Measurements from ENCODE around the gene KLHL29.

The KLHL29 gene

DNA sequence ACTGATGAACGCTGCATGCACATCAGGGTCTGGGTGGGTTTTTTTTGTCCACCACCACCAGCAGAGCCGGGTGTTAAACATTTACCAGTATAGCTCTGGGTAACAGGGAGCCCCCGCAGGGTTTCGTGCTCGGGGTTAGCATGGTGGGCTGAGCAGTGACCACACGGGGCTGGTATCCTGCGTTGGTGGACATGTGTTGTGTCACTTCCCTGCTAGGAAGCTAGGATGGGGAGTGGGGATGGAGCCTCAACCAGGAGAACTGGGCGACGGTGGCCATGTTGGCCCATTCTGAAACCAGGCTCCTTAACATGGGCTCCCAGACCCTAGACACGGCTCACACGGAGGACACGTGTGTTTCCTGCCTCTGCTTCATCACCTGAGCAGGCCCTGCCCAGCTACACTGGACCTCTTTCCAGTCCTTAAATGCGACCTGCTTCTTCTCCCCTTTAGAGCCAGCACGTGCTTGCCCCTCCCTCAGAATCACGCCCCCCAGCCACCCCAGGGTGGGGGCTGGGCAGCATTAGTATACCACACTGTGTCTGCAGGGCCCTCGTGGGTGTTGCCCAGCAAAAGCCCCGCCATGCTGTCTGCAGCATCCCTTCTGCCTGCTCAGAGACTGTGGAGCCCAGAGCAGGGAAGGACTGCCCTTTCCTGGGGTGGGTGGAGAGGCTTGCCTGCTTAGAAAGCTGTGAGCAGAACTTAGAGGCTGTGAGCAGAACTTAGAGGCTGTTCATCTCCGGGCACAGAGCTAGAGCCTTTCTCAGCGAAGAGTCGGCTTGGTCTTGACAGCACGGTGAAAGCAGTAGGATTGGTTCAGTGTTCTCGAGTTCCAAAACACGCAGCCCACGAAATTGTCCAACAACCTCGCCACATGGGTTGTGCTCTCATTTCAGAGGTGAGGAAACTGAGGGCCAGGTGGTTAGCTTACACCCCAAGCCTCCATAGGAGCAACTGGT lies 142.1 kb downstream of the KLHL29 start:
- in situ Hi-C loops (cut with MboI; ENCODE audit: low sequenced_read_pairs): no loop called here

GRCh38 chr2:23528171-23528570 lies 143.2 kb downstream of the KLHL29 start:
- in situ Hi-C loops (cut with MboI; ENCODE audit: low sequenced_read_pairs): no loop called here

- in situ Hi-C loops (cut with MboI; ENCODE audit: low sequenced_read_pairs): no loop called here
Observed at GRCh38 chr2:23528690-23529089, 143.7 kb downstream of the KLHL29 start.

DNA sequence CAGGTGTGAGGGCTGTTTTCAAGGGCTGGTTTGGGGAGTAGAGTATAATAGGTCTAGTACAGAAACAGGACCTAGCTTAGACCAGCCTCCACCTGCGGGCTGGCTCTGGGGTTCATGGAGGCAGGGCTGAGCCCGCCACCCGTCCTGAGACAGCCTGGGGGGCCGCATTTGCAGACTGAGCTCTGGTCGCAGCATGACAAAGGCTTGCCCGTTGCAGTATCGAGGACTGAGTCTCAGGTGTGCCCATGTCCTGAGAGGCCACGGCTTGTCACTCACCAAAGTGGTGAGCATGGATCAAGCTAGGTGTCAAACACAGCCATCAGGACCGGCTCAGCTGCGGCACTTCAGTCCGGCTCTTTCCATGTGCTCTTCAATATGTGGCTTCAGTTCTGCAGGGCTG lies 144.7 kb downstream of the KLHL29 start:
- in situ Hi-C loops (cut with MboI; ENCODE audit: low sequenced_read_pairs): no loop called here

DNA sequence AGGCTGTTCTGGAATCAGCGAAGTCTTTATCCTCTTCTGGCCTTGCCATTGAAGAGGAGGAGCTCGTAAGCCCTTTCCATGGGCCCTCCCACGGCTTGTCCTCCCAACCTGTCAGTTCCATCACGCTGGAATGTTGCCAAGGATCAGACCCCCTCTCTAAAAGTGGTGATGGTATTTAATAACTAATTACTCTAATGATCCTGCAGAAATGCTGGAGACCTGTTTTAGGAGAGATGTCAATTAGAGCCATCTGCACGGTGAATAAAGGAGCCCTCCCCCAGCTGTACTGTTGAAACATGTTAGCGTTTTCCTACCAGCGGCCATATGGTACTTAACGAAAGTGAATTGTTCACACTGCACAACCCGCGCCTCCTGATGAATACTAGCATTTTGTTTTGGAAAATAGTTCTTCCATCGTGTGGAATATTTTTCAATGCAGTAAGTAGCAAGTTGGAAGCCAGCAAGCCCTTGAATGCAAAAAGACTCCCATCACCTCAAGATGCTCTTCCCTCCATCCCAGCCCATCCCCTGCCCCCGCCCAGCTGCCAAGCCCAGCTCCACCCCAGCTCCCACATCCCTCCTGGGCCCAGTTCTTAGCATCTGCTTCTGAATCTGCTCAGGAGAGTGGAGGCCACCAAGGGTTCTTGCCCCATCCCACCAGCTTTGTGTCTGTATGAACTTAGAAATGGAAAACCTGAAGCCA lies 145.4 kb downstream of the KLHL29 start:
- in situ Hi-C loops (cut with MboI; ENCODE audit: low sequenced_read_pairs): no loop called here

DNA sequence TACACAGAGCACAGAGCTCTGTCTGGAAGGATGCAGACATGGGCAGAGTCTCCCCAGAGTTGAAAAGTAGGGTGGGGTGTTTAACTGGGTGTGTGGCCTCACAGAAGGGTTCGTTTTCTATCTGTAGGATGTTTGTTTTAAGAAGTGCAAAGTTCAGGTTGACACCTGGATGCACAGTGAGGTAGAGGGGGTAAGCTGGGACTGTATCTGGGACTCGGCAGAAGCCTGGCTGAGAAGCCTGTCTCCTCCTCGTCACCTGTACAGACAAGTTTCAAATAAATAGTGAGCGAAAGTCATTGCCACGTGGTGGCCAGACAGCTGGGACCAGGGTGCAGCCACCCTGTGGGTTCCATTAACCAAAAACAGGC lies 145.9 kb downstream of the KLHL29 start:
- in situ Hi-C loops (cut with MboI; ENCODE audit: low sequenced_read_pairs): no loop called here

- in situ Hi-C loops (cut with MboI; ENCODE audit: low sequenced_read_pairs): no loop called here
Observed at GRCh38 chr2:23531280-23531679, 146.3 kb downstream of the KLHL29 start.

DNA sequence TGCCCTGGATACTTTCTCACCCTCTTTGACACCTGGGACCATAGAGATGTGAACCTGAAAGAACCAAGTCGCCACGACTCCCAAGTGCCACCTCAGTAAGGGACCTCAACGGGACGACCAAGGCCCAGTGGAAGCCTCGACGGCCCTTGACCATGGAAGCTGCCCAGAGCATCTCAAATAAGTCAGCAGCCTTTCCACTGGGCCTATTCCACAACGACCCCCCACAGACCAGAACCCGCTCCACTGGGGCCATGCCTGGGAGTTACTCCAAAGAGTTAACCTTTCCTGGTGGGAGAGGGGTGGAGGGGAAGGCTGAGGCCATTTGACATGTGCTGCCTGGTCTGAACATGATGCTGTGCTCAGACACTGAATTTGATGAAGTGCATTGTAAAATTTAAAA lies 146.9 kb downstream of the KLHL29 start:
- in situ Hi-C loops (cut with MboI; ENCODE audit: low sequenced_read_pairs): no loop called here

DNA sequence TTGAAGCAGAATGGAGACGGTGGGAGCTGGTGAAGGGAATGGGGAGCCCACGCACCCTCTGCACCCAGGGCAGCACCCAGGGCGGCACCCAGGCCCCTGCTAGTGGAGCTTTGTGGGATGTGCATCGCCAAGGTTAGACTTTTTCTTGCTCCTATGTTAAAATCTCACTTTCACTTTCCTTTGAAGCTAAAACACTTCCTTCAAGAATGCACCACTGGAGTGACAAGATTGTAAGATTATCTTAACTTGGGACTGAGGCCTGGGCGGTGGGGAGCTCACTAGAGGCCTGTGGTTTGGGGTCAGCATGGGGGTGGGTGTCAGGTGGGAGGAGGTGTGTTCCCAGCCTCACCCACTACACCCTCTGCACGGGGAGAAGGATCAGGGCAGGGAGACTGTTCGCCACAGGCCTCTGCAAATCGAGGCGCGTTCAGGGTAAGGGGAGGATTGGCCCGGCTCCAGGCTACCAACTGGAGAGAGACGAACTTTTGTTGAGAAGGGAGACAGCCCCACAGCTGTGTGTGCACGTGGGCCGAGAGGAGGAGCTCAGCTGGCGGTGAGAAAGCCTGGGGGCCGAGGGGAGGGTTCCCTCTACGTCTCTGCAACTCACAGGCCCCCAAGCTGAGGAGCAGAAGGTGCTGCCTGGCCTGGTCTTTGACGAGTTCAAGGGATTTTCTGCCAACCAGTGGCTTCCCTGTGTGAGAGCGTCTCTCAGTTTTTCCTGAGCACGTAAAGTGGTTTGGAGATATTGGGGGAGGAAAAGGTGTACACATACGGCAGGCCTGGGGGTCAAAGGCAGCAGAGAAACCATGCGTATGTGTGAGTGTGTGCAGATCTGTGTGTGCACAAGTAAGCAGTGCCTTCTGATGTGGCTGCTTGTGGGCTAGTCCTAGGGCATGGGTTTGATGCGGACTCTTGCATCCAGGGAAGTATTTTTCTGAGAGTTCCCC lies 147.7 kb downstream of the KLHL29 start:
- in situ Hi-C loops (cut with MboI; ENCODE audit: low sequenced_read_pairs): no loop called here

- in situ Hi-C loops (cut with MboI; ENCODE audit: low sequenced_read_pairs): no loop called here
Observed at GRCh38 chr2:23533338-23533695, 148.3 kb downstream of the KLHL29 start.

GRCh38 chr2:23534771-23535170 lies 149.8 kb downstream of the KLHL29 start:
- in situ Hi-C loops (cut with MboI; ENCODE audit: low sequenced_read_pairs): no loop called here

GRCh38 chr2:23536326-23536725 lies 151.3 kb downstream of the KLHL29 start:
- in situ Hi-C loops (cut with MboI; ENCODE audit: low sequenced_read_pairs): no loop called here

DNA sequence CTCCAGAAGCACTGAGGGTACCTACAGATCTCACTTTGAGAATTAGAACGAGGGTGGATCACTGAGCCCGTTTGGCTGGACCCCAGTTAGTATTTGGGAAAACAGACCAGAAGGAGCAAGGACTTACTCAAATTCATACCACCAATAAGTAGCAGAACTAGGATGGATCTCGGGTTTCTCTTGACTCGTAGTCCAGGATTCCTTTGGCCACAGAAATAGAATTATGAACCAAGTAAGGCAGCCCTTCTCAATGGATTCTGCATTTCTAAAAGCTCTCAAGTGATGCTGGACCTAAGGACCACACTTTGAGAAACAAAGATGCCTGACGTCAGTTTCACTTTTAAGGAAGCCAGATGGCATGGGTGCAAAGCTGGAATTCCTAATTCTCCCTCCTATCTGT lies 153.0 kb downstream of the KLHL29 start:
- in situ Hi-C loops (cut with MboI; ENCODE audit: low sequenced_read_pairs): no loop called here

DNA sequence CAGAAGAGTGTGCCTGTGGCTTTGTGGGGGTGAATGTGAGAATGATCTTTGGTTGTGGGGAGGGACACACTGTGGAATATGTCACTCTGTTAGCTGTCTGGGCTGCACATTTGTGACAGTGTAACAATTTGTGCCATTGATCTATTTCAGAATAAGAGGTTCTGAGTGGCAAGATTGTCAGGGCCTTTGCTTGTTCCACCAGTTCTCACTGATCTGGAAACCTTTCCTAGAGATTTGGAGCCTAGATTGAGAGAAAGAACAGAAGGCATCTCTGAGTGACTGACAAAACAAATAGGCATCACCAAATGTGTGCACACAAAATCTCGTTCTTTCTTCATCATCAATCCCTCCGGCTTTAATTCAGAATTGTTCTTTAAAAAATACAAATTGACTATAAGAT lies 153.6 kb downstream of the KLHL29 start:
- in situ Hi-C loops (cut with MboI; ENCODE audit: low sequenced_read_pairs): no loop called here

DNA sequence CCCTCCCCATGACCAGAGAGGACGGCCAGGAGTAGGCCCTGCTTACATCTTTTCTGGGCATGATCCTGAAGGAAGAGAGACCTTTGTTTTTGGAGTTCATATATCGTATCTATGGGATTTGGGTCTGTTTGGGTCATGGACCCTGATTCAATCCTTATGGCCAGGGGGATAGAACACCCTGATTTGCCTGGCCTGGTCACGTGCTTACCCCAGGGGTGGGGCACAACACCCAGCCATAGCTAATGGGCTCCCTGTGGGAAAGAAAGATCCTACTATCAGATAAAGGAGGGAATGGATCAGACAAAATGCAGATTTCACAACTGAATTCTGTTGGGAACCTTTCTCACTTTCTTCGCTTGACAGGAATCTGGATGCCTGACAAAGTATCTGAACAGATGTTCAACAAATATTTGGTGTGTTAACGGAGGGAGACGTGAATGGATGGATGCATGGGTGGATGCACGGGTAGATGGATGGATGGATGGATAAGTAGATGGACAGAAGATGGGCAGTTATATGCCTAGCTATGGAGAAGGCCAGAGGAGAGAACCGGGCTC lies 155.9 kb downstream of the KLHL29 start:
- in situ Hi-C loops (cut with MboI; ENCODE audit: low sequenced_read_pairs): no loop called here

DNA sequence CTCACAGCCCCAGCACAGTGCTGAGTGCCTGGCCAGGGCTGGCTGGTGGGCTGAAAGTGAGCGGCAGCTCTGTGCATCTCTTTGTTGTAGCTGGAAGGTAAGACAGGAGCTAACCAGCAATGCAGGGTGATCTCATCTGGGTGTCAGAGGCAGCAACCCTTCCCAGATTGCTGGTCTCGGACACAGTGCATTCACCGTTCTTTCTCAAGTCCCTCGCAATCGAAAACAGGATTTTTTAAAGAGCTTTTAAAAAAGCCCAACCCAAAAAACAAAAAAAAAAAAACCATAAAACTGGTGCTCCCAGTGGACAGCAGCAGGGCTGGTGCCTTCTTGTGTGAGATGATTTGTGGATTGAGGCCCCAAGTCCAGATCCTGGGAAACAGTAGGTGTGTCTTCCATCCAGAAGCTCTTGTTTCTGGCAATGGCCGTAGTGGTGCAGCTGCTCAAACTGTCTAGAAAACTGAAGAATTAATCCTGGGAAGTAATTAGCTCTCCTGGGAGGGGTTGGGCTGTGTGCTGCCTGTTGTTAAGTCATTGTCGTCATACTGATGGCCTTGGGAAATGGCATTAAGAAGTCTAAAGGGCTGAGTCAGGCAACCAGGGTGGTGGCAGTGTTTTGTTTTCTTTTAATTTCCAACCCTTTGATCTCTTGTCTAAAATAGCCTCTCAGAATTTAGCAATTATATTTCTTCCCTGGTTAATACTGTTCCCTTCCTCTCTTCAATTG lies 156.7 kb downstream of the KLHL29 start:
- in situ Hi-C loops (cut with MboI; ENCODE audit: low sequenced_read_pairs): no loop called here

GRCh38 chr2:23542230-23542789 lies 157.3 kb downstream of the KLHL29 start:
- in situ Hi-C loops (cut with MboI; ENCODE audit: low sequenced_read_pairs): no loop called here

DNA sequence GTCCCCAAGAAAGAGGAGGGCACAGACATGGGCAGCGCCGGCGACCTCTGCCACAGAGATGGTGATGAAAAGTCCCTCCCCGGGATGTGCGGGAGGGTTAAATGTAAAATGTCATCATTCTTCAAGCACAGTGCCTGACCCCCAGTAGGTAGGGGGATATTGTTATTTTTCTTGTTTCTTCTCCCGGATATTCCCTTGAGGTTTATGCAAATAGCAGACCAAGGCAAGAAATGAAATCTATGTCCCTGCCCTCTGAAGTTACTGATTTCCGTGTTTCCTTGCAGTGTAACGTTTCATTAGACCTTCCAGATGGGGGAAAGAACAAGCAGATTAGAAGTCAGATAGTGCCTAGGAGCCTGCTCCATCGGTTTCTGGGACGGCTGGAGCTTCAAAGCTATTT lies 158.3 kb downstream of the KLHL29 start:
- in situ Hi-C loops (cut with MboI; ENCODE audit: low sequenced_read_pairs): no loop called here

DNA sequence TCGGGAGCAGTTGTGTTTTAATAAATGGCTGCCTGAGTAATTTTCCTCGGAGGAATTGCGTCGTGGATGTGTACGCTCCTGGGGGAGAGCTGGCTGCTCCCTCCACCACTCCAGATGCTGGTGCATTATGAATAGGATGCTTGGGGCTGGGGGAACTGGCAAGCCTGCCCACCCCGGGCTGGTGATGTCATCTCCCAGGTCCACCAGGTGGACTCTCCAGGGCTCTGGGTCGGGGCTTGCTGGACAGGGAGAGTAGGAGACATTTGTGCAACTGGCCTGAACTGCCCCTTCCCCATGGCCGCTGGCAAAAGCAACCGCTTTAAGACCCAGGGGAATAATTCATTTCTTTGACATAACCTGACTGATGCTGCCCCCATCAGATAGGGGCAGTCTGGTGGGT lies 158.7 kb downstream of the KLHL29 start:
- in situ Hi-C loops (cut with MboI; ENCODE audit: low sequenced_read_pairs): no loop called here
